NT2/D1 (cell line): ENCODE measurements around the gene PGPEP1.
"Not testable (repeated sequence)": the region's sequence is repeated elsewhere in the genome, so short reads cannot be mapped to it uniquely, and the experiment has no call there.

Experiments
- DNase-seq: peaks from one replicate; pipeline ENCODE4 v3.0.0-alpha.2; 2011; ENCODE audit warnings: low read depth, low spot score
- H3K27me3 ChIP-seq: 2 replicates; pipeline ENCODE4 v1.6.0; 2011; ENCODE audit warnings: mild to moderate bottlenecking; ENCODE audit not compliant: insufficient read length, insufficient read depth
- H3K36me3 ChIP-seq: 2 replicates; pipeline ENCODE4 v1.6.1; 2011; ENCODE audit warnings: mild to moderate bottlenecking, low read length, mixed read lengths; ENCODE audit not compliant: insufficient read depth, insufficient read length
- H3K4me1 ChIP-seq: 2 replicates; pipeline ENCODE4 v1.5.1; 2011; ENCODE audit not compliant: insufficient read depth, insufficient read length
- H3K4me3 ChIP-seq: 2 replicates; pipeline ENCODE4 v1.5.1; 2011; ENCODE audit warnings: low read depth; ENCODE audit not compliant: insufficient read length
- H3K9ac ChIP-seq: 2 replicates; pipeline ENCODE4 v1.6.0; 2011; ENCODE audit warnings: low read depth; ENCODE audit not compliant: insufficient read length
- H3K9me3 ChIP-seq: 2 replicates; pipeline ENCODE4 v1.5.1; 2011; ENCODE audit warnings: mild to moderate bottlenecking, low read length; ENCODE audit not compliant: insufficient read depth
- SUZ12 ChIP-seq: IDR thresholded peaks from 2 replicates; pipeline ENCODE4 v1.6.1; 2011; ENCODE audit not compliant: insufficient read length, insufficient read depth; ENCODE audit errors: extremely low read depth
- YY1 ChIP-seq: IDR thresholded peaks from 2 replicates; pipeline ENCODE4 v1.6.1; 2011; ENCODE audit not compliant: insufficient read length, insufficient read depth
- ZNF274 ChIP-seq: IDR thresholded peaks from 2 replicates; pipeline ENCODE4 v1.6.1; 2011; ENCODE audit warnings: mild to moderate bottlenecking, low read depth, low read length

Gene PGPEP1

DNA sequence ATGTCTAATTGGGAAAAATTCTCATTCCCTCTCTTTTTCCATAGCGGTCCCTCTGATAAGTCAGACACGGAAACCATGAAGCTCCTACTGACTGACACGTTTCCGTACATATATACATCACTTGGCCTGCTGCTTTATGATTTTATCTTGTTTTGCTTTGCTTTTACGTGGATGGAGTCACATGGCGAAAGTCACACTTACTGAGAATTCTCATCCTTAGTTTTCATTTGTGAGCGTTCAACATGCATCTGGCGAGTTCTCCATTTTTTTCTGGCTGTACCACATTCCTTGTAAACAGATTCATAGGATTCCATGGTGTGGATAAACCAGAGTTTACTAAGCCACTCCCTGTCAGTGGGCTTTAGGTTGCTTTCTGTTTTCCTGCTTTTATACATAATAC is 21.2 kb downstream of the PGPEP1 start:
- no peak for DNase-seq
- Histone ChIP-seq H3K4me3 (no peak overlapping the region), H3K9ac (no peak overlapping the region), H3K36me3 (peaks cover 8% of the 10 kb centered on the region), H3K4me1 (no peaks in the 10 kb centered on the region), H3K27me3 (no peaks in the 10 kb centered on the region), H3K9me3 (no peaks in the 10 kb centered on the region)
- no peak for TF ChIP-seq YY1
- no peak for TF ChIP-seq ZNF274
- no peak for TF ChIP-seq SUZ12

DNA sequence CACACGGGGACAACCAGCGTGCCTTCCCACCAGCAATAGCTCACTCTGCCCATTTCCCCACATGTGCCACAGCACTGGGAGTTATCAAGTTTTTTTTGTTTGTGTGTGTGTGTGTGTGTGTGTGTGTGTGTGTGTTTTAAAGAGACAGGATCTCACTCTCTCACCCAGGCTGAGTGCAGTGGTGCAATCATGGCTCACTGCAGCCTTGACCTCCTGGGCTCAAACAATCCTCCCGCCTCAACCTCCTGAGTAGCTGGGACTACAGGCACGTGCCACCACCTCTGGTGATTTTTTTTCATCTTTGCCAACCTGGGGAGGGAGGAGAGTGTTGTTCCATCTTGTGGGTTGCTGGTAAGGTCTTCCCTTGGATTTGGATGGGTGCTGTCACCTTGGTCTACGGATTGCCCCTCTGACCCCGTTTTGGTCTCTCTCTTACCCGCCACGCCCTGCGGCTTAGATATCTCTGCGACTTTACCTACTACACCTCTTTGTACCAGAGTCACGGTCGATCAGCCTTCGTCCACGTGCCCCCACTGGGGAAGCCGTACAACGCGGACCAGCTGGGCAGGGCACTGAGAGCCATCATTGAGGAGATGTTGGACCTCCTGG is 22.6 kb downstream of the PGPEP1 start:
- H3K36me3 ChIP-seq = no peaks in the 10 kb centered on the region
- H3K9ac ChIP-seq = no peak overlapping the region
- no peak for DNase-seq
- H3K27me3 ChIP-seq = no peaks in the 10 kb centered on the region
- H3K9me3 ChIP-seq = no peaks in the 10 kb centered on the region
- no peak overlapping the region for H3K4me3 ChIP-seq
- H3K4me1 ChIP-seq = no peaks in the 10 kb centered on the region
- TF ChIP-seq SUZ12 = no peak
- TF ChIP-seq ZNF274 = no peak
- TF ChIP-seq YY1 = no peak

DNA sequence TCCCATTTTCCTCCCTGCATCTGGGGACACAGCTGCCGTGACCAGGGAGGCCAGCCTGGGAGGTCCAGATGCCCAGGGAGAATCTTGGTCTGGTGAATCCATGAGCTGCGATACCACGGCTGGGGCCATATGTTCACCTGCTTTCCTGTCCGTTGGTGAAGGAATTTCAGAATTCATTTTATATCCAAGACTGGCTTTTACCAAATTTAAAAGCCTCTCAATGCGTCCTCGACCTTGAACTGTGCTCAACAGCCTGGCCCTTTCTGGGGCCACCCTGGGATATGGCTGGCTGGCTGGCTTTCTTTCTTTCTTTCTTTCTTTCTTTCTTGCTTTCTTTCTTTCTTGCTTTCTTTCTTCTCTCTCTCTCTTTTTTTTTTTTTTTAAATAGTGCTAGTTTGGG is 23.4 kb downstream of the PGPEP1 start:
- Histone ChIP-seq H3K27me3 (no peaks in the 10 kb centered on the region), H3K36me3 (no peaks in the 10 kb centered on the region), H3K9ac (no peak overlapping the region), H3K4me1 (peaks cover 2% of the 10 kb centered on the region), H3K9me3 (no peaks in the 10 kb centered on the region), H3K4me3 (no peak overlapping the region)
- no peak for TF ChIP-seq ZNF274
- no peak for TF ChIP-seq YY1
- no peak for TF ChIP-seq SUZ12
- no peak for DNase-seq

DNA sequence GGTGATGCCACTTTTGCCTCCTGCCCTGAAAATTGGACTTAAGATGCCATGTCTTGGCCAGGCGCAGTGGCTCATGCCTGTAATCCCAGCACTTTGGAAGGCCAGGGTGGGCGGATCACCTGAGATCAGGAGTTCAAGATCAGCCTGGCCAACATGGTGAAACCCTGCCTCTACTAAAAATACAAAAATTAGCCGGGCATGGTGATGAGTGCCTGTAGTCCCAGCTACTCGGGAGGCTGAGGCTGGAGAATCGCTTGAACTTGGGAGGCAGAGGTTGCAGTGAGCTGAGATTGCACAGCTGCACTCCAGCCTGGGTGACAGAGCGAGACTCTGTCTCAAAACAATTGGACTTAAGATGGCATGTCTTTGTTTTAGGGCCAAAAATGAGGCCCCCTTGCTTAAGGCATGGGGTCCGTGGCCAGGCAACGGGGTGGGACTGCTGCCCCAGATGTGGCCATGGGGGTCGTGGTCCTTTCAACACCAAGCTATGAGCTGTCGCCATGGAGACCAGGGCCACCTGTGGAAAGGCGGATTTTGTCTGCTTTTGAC is 24.0 kb downstream of the PGPEP1 start:
- H3K4me1 ChIP-seq, H3K9me3 ChIP-seq, H3K4me3 ChIP-seq, H3K36me3 ChIP-seq, H3K27me3 ChIP-seq, DNase-seq, H3K9ac ChIP-seq: not testable (repeated sequence)

DNA sequence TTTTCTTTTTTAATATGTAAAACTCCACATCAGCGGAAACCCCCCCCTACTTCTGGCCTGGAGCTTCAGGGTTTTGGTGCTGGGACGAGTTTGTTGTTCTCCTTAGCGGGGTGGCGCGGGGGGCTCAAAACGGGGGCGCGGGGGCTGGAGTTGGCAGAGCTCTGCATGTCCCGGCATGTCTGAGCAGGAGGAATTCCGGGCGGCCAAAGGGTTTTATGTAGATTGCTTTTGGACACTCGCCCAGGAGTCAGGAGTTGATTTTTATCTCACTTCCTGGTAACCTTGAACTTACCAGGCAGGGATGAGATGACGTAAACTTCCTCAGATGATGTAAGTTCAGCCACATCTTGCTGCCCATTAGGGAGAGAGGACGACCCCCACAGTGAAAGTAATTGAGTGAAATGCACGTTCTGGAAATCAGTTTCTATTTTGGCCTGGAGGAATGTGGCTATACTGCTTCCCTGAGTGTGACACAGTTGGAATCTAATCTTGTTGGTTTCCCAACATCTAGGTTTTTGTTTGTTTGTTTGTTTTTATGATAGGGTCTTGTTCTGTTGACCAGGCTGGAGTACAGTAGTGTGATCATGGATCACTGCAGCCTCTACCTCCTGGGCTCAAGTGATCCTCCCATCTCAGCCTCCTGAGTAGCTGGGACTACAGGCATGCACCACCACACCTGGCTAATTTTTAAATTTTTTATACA is 24.6 kb downstream of the PGPEP1 start:
- H3K4me1 ChIP-seq = peaks cover 2% of the 10 kb centered on the region
- H3K36me3 ChIP-seq = no peaks in the 10 kb centered on the region
- TF ChIP-seq YY1 (no peak), SUZ12 (no peak), ZNF274 (no peak)
- DNase-seq = peak; percentile 68
- no peaks in the 10 kb centered on the region for H3K27me3 ChIP-seq
- H3K4me3 ChIP-seq = no peak overlapping the region
- no peak overlapping the region for H3K9ac ChIP-seq
- H3K9me3 ChIP-seq = no peaks in the 10 kb centered on the region

DNA sequence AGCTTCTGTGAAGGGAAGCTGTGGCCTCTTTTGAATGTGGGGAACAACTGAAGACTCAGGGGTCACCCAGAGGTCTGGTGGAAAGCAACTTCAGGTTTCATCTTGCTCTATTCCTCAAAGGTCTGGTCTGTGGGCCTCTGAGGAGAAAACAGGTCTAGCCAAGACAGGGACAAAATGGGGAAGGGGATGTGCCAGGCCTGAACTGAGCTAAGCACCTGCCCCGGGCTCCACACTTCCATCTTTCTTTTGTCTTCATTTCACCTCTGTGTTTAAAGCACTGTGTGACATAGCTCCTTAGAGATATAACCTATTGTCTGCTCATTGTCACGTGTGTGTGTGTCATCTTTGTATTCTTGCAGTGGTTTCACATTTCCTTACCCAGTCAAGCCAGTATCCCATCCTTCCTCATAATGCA is 25.6 kb downstream of the PGPEP1 start:
- no peaks in the 10 kb centered on the region for H3K27me3 ChIP-seq
- H3K9me3 ChIP-seq = no peaks in the 10 kb centered on the region
- DNase-seq = no peak
- H3K36me3 ChIP-seq = no peaks in the 10 kb centered on the region
- no peak overlapping the region for H3K4me3 ChIP-seq
- H3K9ac ChIP-seq = no peak overlapping the region
- TF ChIP-seq SUZ12 (no peak), ZNF274 (no peak), YY1 (no peak)
- peaks cover 2% of the 10 kb centered on the region for H3K4me1 ChIP-seq

DNA sequence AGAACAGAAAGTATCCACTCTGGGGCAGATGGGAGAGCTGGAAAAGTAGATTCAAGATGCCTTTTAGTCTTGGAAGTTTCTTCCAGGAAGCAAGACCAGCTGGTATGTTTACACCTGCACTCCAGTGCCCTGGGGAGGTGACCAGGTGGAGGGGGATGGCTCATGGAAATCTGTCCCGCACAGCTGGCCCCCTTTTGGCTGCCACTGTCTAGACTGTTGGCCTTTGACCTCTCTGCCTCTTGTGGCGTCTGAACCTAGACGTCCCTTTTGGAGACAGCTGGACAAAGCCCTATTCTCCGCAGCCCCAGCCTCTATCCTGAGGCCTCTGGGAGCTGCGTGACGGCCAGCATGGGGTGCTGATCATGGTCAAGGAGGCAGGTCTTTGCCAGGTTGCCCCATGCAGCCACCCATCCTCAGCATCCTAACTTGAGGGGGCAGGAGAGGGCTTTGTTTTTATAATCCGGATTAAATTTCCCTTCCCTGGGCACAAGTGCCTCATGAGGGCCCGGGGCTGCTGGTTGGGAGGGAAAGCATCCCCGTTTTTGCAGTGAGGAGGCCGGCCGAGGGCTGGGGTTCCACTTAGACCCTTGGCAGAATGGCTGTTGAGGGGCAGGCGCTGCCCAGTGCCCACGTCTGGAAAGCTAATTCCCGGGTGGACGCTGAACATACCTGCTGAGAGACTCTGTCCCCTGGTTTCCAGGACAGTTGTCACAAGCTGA is 28.3 kb downstream of the PGPEP1 start:
- H3K27me3 ChIP-seq = no peaks in the 10 kb centered on the region
- no peaks in the 10 kb centered on the region for H3K9me3 ChIP-seq
- H3K4me1 ChIP-seq = peaks cover 10% of the 10 kb centered on the region
- no peak for DNase-seq
- H3K9ac ChIP-seq = peak overlapping the region; percentile 36
- H3K36me3 ChIP-seq = no peaks in the 10 kb centered on the region
- no peak for TF ChIP-seq YY1
- TF ChIP-seq ZNF274 = no peak
- TF ChIP-seq SUZ12 = no peak
- no peak overlapping the region for H3K4me3 ChIP-seq
